SK-N-SH treated with all-trans-retinoic acid at 6 μM for 48 hours (cell line): Measurements from ENCODE around the gene CTNND2.

Source experiments
- ATAC-seq: fragments of 200-7000 bp; cut with Tn5 transposase; 3 replicates; pipeline ENCODE4 v1.9.1; 2020; ENCODE audit warnings: mild to moderate bottlenecking, moderate library complexity
- ARNTL ChIP-seq: fragments of 450-650 bp; formaldehyde crosslinking; IDR thresholded peaks from 2 replicates; pipeline ENCODE4 v1.5.0; 2020; ENCODE audit warnings: low read depth, mild to moderate bottlenecking, moderate library complexity, borderline replicate concordance
- BACH2 ChIP-seq: fragments of 250-450 bp; sonication (Bioruptor Pico); IDR thresholded peaks from 2 replicates; pipeline ENCODE4 v1.9.0; 2021; ENCODE audit warnings: mild to moderate bottlenecking, borderline replicate concordance
- CSDC2 ChIP-seq: fragments of 250-450 bp; sonication (Bioruptor Pico); IDR thresholded peaks from 2 replicates; pipeline ENCODE4 v1.5.0; 2020; ENCODE audit warnings: mild to moderate bottlenecking, moderate library complexity
- ESRRG ChIP-seq: fragments of 250-450 bp; sonication (Bioruptor Pico); IDR thresholded peaks from 2 replicates; pipeline ENCODE4 v1.6.1; 2021; ENCODE audit warnings: mild to moderate bottlenecking
- GLIS3 ChIP-seq: fragments of 250-450 bp; sonication (Bioruptor Pico); IDR thresholded peaks from 2 replicates; pipeline ENCODE4 v1.5.0; 2020; ENCODE audit warnings: mild to moderate bottlenecking, moderate library complexity
- ISL1 ChIP-seq: fragments of 250-450 bp; sonication (Bioruptor Pico); IDR thresholded peaks from 2 replicates; pipeline ENCODE4 v2.1.2; 2022; ENCODE audit warnings: mild to moderate bottlenecking, moderate library complexity
- OSR1 ChIP-seq: fragments of 250-450 bp; sonication (Bioruptor Pico); IDR thresholded peaks from 2 replicates; pipeline ENCODE4 v1.8.0; 2022; ENCODE audit warnings: moderate library complexity, mild to moderate bottlenecking, inconsistent platforms
- PPARA ChIP-seq: fragments of 250-450 bp; sonication (Bioruptor Pico); IDR thresholded peaks from 2 replicates; pipeline ENCODE4 v1.5.0; 2020; ENCODE audit warnings: mild to moderate bottlenecking, borderline replicate concordance
- RARB ChIP-seq: fragments of 250-450 bp; sonication (Bioruptor Pico); IDR thresholded peaks from 2 replicates; pipeline ENCODE4 v1.8.0; 2021; ENCODE audit warnings: mild to moderate bottlenecking, moderate library complexity
- SNAI2 ChIP-seq: fragments of 250-450 bp; sonication (Bioruptor Pico); IDR thresholded peaks from 2 replicates; pipeline ENCODE4 v1.5.0; 2020; ENCODE audit warnings: mild to moderate bottlenecking, moderate library complexity
- TCF4 ChIP-seq: fragments of 250-450 bp; sonication (Bioruptor Pico); IDR thresholded peaks from 2 replicates; pipeline ENCODE4 v1.8.0; 2021; ENCODE audit warnings: mild to moderate bottlenecking, moderate library complexity, borderline replicate concordance
- ZC3H10 ChIP-seq: fragments of 250-450 bp; sonication (Bioruptor Pico); IDR thresholded peaks from 2 replicates; pipeline ENCODE4 v1.5.1; 2021; ENCODE audit warnings: mild to moderate bottlenecking, moderate library complexity
- ZFP3 ChIP-seq: fragments of 250-450 bp; sonication (Bioruptor Pico); IDR thresholded peaks from 2 replicates; pipeline ENCODE4 v1.5.0; 2020; ENCODE audit warnings: mild to moderate bottlenecking, moderate library complexity
- ZFP30 ChIP-seq: fragments of 450-650 bp; formaldehyde crosslinking; IDR thresholded peaks from 2 replicates; pipeline ENCODE4 v1.5.0; 2022; ENCODE audit warnings: mild to moderate bottlenecking, moderate library complexity
- ZNF565 ChIP-seq: fragments of 450-650 bp; formaldehyde crosslinking; conservative IDR thresholded peaks from 2 replicates; pipeline ENCODE4 v1.5.0; 2020; ENCODE audit warnings: low read depth, mild to moderate bottlenecking, moderate library complexity
- ZNF70 ChIP-seq: fragments of 450-650 bp; formaldehyde crosslinking; IDR thresholded peaks from 2 replicates; pipeline ENCODE4 v1.5.0; 2020; ENCODE audit warnings: mild to moderate bottlenecking, moderate library complexity
- ZNF8 ChIP-seq: fragments of 450-650 bp; formaldehyde crosslinking; IDR thresholded peaks from 2 replicates; pipeline ENCODE4 v1.5.0; 2020; ENCODE audit warnings: mild to moderate bottlenecking, moderate library complexity
- TF ChIP-seq, protein P1 (sequence below): fragments of 250-450 bp; sonication (Bioruptor Pico); IDR thresholded peaks from 2 replicates; pipeline ENCODE4 v1.8.0; 2021; ENCODE audit warnings: low read depth, mild to moderate bottlenecking, moderate library complexity, borderline replicate concordance
- TF ChIP-seq, protein P2 (sequence below): fragments of 250-450 bp; sonication (Bioruptor Pico); IDR thresholded peaks from 2 replicates; pipeline ENCODE4 v1.5.0; 2020; ENCODE audit warnings: mild to moderate bottlenecking, moderate library complexity
- TF ChIP-seq, protein P3 (sequence below): fragments of 250-450 bp; sonication (Bioruptor Pico); IDR thresholded peaks from 2 replicates; pipeline ENCODE4 v1.8.0; 2020; ENCODE audit warnings: mild to moderate bottlenecking, moderate library complexity, borderline replicate concordance
- TF ChIP-seq, protein P4 (sequence below): fragments of 250-450 bp; sonication (Bioruptor Pico); IDR thresholded peaks from 2 replicates; pipeline ENCODE4 v1.5.1; 2021; ENCODE audit warnings: mild to moderate bottlenecking, moderate library complexity
- TF ChIP-seq, protein P5 (sequence below): fragments of 250-450 bp; sonication (Bioruptor Pico); IDR thresholded peaks from 2 replicates; pipeline ENCODE4 v1.5.1; 2020; ENCODE audit warnings: low read depth, mild to moderate bottlenecking, moderate library complexity

CTNND2 gene

DNA sequence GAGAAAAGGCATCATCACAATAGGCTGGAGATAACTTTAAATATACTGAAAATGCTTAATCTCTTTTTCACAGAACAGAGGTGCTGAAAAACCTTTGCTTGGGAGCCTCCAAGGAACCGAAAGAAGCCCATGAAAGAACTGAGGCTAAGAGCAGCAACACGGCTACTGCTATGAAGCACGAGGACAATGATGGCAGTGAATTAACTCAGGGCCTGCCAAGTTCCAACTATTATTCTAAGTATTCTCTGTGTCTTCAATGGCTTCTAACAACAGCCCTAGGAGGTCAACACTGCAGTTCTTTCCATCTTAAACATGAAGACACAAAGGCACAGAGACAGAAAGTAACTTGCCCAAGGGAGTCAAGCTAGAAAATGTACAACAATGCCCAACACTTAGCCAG, 850.2 kb downstream of the CTNND2 start:
- no peak for ATAC-seq
- no peak for TF ChIP-seq ZFP30 (CRISPR knock-in tag)
- no peak for TF ChIP-seq ZNF565 (CRISPR knock-in tag)
- no peak for TF ChIP-seq ARNTL
- TF ChIP-seq ISL1 (CRISPR knock-in tag), result no peak
- no peak for TF ChIP-seq OSR1 (CRISPR knock-in tag)
- TF ChIP-seq ZC3H10, result no peak
- TF ChIP-seq ZNF70 (CRISPR knock-in tag), result no peak
- no peak for TF ChIP-seq BACH2
- TF ChIP-seq ESRRG (CRISPR knock-in tag), result no peak

DNA sequence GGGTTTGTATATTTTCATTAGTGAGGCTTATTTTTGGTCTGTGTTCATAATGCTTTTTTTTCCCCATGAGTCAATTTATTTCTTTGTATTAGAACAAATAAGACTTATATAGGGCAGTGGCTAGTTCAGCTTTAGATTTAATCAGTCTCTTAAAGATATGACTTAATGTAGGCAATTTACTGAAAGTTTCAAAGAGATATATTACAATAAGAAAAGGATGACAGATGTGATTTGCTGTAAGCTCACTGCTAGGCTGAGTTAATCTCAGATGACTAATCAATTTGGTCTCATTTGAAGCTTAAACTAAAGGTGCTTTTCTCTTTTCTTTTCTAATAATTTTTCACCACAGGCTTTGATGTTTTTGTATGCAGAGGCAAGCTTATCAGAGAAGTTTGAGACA, 851.4 kb downstream of the CTNND2 start:
- ATAC-seq, result no peak
- TF ChIP-seq, protein P1, sequence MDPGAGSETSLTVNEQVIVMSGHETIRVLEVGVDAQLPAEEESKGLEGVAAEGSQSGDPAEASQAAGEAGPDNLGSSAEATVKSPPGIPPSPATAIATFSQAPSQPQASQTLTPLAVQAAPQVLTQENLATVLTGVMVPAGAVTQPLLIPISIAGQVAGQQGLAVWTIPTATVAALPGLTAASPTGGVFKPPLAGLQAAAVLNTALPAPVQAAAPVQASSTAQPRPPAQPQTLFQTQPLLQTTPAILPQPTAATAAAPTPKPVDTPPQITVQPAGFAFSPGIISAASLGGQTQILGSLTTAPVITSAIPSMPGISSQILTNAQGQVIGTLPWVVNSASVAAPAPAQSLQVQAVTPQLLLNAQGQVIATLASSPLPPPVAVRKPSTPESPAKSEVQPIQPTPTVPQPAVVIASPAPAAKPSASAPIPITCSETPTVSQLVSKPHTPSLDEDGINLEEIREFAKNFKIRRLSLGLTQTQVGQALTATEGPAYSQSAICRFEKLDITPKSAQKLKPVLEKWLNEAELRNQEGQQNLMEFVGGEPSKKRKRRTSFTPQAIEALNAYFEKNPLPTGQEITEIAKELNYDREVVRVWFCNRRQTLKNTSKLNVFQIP (CRISPR knock-in tag), result no peak
- TF ChIP-seq, protein P2, sequence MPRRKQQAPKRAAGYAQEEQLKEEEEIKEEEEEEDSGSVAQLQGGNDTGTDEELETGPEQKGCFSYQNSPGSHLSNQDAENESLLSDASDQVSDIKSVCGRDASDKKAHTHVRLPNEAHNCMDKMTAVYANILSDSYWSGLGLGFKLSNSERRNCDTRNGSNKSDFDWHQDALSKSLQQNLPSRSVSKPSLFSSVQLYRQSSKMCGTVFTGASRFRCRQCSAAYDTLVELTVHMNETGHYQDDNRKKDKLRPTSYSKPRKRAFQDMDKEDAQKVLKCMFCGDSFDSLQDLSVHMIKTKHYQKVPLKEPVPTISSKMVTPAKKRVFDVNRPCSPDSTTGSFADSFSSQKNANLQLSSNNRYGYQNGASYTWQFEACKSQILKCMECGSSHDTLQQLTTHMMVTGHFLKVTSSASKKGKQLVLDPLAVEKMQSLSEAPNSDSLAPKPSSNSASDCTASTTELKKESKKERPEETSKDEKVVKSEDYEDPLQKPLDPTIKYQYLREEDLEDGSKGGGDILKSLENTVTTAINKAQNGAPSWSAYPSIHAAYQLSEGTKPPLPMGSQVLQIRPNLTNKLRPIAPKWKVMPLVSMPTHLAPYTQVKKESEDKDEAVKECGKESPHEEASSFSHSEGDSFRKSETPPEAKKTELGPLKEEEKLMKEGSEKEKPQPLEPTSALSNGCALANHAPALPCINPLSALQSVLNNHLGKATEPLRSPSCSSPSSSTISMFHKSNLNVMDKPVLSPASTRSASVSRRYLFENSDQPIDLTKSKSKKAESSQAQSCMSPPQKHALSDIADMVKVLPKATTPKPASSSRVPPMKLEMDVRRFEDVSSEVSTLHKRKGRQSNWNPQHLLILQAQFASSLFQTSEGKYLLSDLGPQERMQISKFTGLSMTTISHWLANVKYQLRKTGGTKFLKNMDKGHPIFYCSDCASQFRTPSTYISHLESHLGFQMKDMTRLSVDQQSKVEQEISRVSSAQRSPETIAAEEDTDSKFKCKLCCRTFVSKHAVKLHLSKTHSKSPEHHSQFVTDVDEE (CRISPR knock-in tag), result no peak
- TF ChIP-seq PPARA (CRISPR knock-in tag), result no peak
- TF ChIP-seq GLIS3 (CRISPR knock-in tag), result no peak
- TF ChIP-seq SNAI2 (CRISPR knock-in tag), result no peak
- no peak for TF ChIP-seq ARNTL
- TF ChIP-seq ZNF565 (CRISPR knock-in tag), result no peak
- TF ChIP-seq ZFP3 (CRISPR knock-in tag), result no peak
- TF ChIP-seq ZNF70 (CRISPR knock-in tag), result no peak
- no peak for TF ChIP-seq BACH2
- TF ChIP-seq, protein P3, sequence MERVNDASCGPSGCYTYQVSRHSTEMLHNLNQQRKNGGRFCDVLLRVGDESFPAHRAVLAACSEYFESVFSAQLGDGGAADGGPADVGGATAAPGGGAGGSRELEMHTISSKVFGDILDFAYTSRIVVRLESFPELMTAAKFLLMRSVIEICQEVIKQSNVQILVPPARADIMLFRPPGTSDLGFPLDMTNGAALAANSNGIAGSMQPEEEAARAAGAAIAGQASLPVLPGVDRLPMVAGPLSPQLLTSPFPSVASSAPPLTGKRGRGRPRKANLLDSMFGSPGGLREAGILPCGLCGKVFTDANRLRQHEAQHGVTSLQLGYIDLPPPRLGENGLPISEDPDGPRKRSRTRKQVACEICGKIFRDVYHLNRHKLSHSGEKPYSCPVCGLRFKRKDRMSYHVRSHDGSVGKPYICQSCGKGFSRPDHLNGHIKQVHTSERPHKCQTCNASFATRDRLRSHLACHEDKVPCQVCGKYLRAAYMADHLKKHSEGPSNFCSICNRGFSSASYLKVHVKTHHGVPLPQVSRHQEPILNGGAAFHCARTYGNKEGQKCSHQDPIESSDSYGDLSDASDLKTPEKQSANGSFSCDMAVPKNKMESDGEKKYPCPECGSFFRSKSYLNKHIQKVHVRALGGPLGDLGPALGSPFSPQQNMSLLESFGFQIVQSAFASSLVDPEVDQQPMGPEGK (CRISPR knock-in tag), result no peak
- TF ChIP-seq CSDC2 (CRISPR knock-in tag), result no peak
- TF ChIP-seq TCF4 (CRISPR knock-in tag), result no peak
- no peak for TF ChIP-seq ISL1 (CRISPR knock-in tag)
- TF ChIP-seq, protein P4, sequence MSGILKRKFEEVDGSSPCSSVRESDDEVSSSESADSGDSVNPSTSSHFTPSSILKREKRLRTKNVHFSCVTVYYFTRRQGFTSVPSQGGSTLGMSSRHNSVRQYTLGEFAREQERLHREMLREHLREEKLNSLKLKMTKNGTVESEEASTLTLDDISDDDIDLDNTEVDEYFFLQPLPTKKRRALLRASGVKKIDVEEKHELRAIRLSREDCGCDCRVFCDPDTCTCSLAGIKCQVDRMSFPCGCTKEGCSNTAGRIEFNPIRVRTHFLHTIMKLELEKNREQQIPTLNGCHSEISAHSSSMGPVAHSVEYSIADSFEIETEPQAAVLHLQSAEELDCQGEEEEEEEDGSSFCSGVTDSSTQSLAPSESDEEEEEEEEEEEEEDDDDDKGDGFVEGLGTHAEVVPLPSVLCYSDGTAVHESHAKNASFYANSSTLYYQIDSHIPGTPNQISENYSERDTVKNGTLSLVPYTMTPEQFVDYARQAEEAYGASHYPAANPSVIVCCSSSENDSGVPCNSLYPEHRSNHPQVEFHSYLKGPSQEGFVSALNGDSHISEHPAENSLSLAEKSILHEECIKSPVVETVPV (CRISPR knock-in tag), result no peak

DNA sequence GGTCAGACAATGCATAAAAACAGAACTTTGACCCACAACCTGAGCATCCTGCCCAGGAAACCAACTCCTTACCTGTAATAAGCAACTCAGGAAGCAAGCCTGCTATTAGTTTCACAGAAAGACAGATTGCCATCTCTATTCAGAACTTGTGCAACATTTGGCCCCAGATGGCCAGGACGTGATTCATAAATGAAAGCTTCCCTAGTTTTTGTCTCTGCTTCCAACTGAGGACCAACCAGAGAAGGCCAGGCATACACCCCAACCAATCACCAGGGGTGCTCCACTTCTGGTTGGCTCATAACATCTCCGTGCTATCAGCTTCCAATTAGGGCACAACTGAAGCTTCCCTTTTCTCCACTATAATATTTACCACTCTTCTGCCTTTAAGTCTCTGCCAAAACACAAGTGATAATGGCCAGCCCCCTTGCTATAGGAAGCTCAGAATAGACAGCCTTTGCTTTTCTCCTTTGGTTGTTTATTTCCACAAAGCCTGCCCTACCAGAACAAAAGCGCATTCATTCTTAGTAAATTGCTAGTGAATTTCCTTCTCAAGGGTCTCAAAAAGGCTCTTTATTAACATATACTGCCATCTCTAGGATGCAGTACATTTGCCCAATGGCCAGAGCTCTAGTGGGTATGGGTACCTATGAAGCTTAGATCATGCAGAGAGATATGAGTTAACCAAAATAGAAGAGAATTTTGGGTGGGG, 853.5 kb downstream of the CTNND2 start:
- ATAC-seq, result no peak
- TF ChIP-seq ZNF70 (CRISPR knock-in tag) (no peak), ISL1 (CRISPR knock-in tag) (no peak), SNAI2 (CRISPR knock-in tag) (no peak), GLIS3 (CRISPR knock-in tag) (no peak), RARB (CRISPR knock-in tag) (no peak), ZNF565 (CRISPR knock-in tag) (no peak), OSR1 (CRISPR knock-in tag) (no peak), ZNF8 (no peak), CSDC2 (CRISPR knock-in tag) (no peak), ARNTL (no peak), BACH2 (no peak), PPARA (CRISPR knock-in tag) (no peak), ZFP30 (CRISPR knock-in tag) (no peak), ESRRG (CRISPR knock-in tag) (no peak), ZFP3 (CRISPR knock-in tag) (no peak)
- TF ChIP-seq, protein P2 (CRISPR knock-in tag), result no peak
- TF ChIP-seq, protein P4 (CRISPR knock-in tag), result no peak
- TF ChIP-seq, protein P5, sequence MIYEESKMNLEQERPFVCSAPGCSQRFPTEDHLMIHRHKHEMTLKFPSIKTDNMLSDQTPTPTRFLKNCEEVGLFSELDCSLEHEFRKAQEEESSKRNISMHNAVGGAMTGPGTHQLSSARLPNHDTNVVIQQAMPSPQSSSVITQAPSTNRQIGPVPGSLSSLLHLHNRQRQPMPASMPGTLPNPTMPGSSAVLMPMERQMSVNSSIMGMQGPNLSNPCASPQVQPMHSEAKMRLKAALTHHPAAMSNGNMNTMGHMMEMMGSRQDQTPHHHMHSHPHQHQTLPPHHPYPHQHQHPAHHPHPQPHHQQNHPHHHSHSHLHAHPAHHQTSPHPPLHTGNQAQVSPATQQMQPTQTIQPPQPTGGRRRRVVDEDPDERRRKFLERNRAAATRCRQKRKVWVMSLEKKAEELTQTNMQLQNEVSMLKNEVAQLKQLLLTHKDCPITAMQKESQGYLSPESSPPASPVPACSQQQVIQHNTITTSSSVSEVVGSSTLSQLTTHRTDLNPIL, result no peak
- TF ChIP-seq, all 23 proteins: peak for 0
